ENCODE measurements around the gene NTN1. TPM values are rescaled to one million over a fixed set of nuclear protein-coding genes. Genes with fewer than 3 reads are reported as not detected.

NTN1 gene
- total RNA-seq, 1 donor from 2014 or later = 0.94 TPM

- no peak for DNase-seq (ENCODE audit: low read depth)
These were observed 210.3 kb downstream of the NTN1 start for GRCh38 chr17:9231449-9232154.

- DNase-seq (ENCODE audit: low read depth) = no peak
These were observed 210.8 kb downstream of the NTN1 start for GRCh38 chr17:9232155-9232475.

- no peak for DNase-seq (ENCODE audit: low read depth)
These were observed 211.4 kb downstream of the NTN1 start for GRCh38 chr17:9232591-9233270.

- no peak for DNase-seq (ENCODE audit: low read depth)
These were observed 211.9 kb downstream of the NTN1 start for GRCh38 chr17:9233271-9233599.

GRCh38 chr17:9233761-9234160, 212.5 kb downstream of the NTN1 start:
- no peak for DNase-seq (ENCODE audit: low read depth)

- no peak for DNase-seq (ENCODE audit: low read depth)
These were observed 213.2 kb downstream of the NTN1 start for GRCh38 chr17:9234389-9234945.

GRCh38 chr17:9235346-9235745, 214.0 kb downstream of the NTN1 start:
- no peak for DNase-seq (ENCODE audit: low read depth)

- no peak for DNase-seq (ENCODE audit: low read depth)
These were observed 215.2 kb downstream of the NTN1 start for GRCh38 chr17:9236286-9237052.

GRCh38 chr17:9237053-9237410, 215.7 kb downstream of the NTN1 start:
- no peak for DNase-seq (ENCODE audit: low read depth)

GRCh38 chr17:9237661-9238301, 216.5 kb downstream of the NTN1 start:
- no peak for DNase-seq (ENCODE audit: low read depth)

- no peak for DNase-seq (ENCODE audit: low read depth)
These were observed 217.3 kb downstream of the NTN1 start for GRCh38 chr17:9238340-9239245.

- DNase-seq (ENCODE audit: low read depth) = no peak
These were observed 218.0 kb downstream of the NTN1 start for GRCh38 chr17:9239246-9239792.

- DNase-seq (ENCODE audit: low read depth) = no peak
These were observed 218.7 kb downstream of the NTN1 start for GRCh38 chr17:9239793-9240658.

- DNase-seq (ENCODE audit: low read depth) = no peak
These were observed 219.5 kb downstream of the NTN1 start for GRCh38 chr17:9240659-9241370.

GRCh38 chr17:9241371-9241712, 220.0 kb downstream of the NTN1 start:
- no peak for DNase-seq (ENCODE audit: low read depth)

GRCh38 chr17:9241774-9242496, 220.6 kb downstream of the NTN1 start:
- no peak for DNase-seq (ENCODE audit: low read depth)

GRCh38 chr17:9242497-9242881, 221.2 kb downstream of the NTN1 start:
- no peak for DNase-seq (ENCODE audit: low read depth)

- no peak for DNase-seq (ENCODE audit: low read depth)
These were observed 221.7 kb downstream of the NTN1 start for GRCh38 chr17:9242983-9243382.
